ENCODE data around the gene SCARB1. TPM values are rescaled to one million over a fixed set of nuclear protein-coding genes. Genes with fewer than 3 reads are reported as not detected.

The SCARB1 gene
- total and polyA plus RNA-seq, 2 donors (not counting 3 experiments of a cell fraction or from before 2014, with no cell fraction given) = 125 to 141 TPM

- Histone ChIP-seq H3K4me1 (ENCODE audit: control insufficient read depth, extremely low read depth, insufficient read depth, low read length) (no peaks in the 10 kb centered on the region), H3K9ac (replicated peaks; ENCODE audit: extremely low read depth, insufficient read depth, low read length) (no peak overlapping the region), H4K20me1 (replicated peaks; ENCODE audit: control insufficient read depth, extremely low read depth, insufficient read depth, low read length) (no peaks in the 10 kb centered on the region), H3K9me1 (replicated peaks; ENCODE audit: control insufficient read depth, extremely low read depth, insufficient read depth, low read length) (no peaks in the 10 kb centered on the region), H2AFZ (ENCODE audit: low read depth, low read length) (no peak overlapping the region), H3K27me3 (ENCODE audit: control insufficient read depth in 2 of 2, insufficient read depth in 2 of 2, low read length in 2 of 2) (no peaks in the 10 kb centered on the region), H3K9me3 (replicated peaks; ENCODE audit: control insufficient read depth, insufficient read depth, low read length) (no peaks in the 10 kb centered on the region), H3K27ac (ENCODE audit: insufficient read depth, low read depth, low read length) (no peak overlapping the region), H3K4me3 (replicated peaks in 1 of 3; ENCODE audit: insufficient read depth in 1 of 3, low read depth in 1 of 3, low read length in 3 of 3) (no peak overlapping the region), H3K36me3 (ENCODE audit: control insufficient read depth in 2 of 2, extremely low read depth in 1 of 2, insufficient read depth in 2 of 2, low read length in 2 of 2) (peaks cover 2 to 5% of the 10 kb centered on the region in 2 experiments), H3K79me2 (ENCODE audit: control insufficient read depth, insufficient read depth, low read length) (no peaks in the 10 kb centered on the region), H3K4me2 (ENCODE audit: insufficient read depth, low read length) (no peak overlapping the region)
- dilution Hi-C loops (cut with MboI; ENCODE audit: extremely low pct_ligation_motif_present, low sequenced_read_pairs) = no loop called here
- intact Hi-C loops (cut with micrococcal nuclease) = no loop called here
- no peak for FAIRE-seq
- ChIA-PET CTCF (no interaction called here), POLR2A (no interaction called here)
- BruUV-seq (replicated peaks) = no TSS peak
- no peak for DNase-seq (ENCODE audit: low read depth, low spot score)
- TF ChIP-seq EZH2 (IDR thresholded peaks at IDR 0.05; ENCODE audit: borderline replicate concordance, low read depth, low read length, severe bottlenecking) (no peak), JUN (IDR thresholded peaks at IDR 0.05; ENCODE audit: borderline replicate concordance, insufficient read depth, insufficient read length, low read depth) (no peak), GATA2 (IDR thresholded peaks at IDR 0.05; ENCODE audit: insufficient read depth, insufficient read length, low read depth, low read length) (no peak), FOS (IDR thresholded peaks at IDR 0.05; ENCODE audit: borderline replicate concordance, insufficient read depth, low read length) (no peak), POLR2A (IDR thresholded peaks at IDR 0.05; ENCODE audit: low read depth, low read length) (no peak), POLR2AphosphoS5 (IDR thresholded peaks at IDR 0.05; ENCODE audit: insufficient read depth, low read depth, low read length) (no peak), MAX (IDR thresholded peaks at IDR 0.05; ENCODE audit: insufficient read depth, insufficient read length) (no peak), CTCF (IDR thresholded peaks at IDR 0.05; ENCODE audit: extremely low read depth in 1 of 2, insufficient read depth in 1 of 2, low read depth in 1 of 2, low read length in 2 of 2) (no peak), MYC (IDR thresholded peaks at IDR 0.05; ENCODE audit: low read depth, low read length) (no peak)
These were observed 81.5 kb downstream of the SCARB1 start for GRCh38 chr12:124782132-124782531.
